ENCODE results near the gene ZPLD1.

The ZPLD1 gene

GRCh38 chr3:102478160-102478559 is 43.3 kb downstream of the ZPLD1 start:
- H3K36me3 ChIP-seq (ENCODE audit: insufficient read depth, low read length) = no peaks in the 10 kb centered on the region
- no peaks in the 10 kb centered on the region for H3K9me3 ChIP-seq (ENCODE audit: low read length)
- H3K27ac ChIP-seq (ENCODE audit: low read depth, low read length, poor library complexity, severe bottlenecking) = no peak overlapping the region
- no peak overlapping the region for H3K9ac ChIP-seq (ENCODE audit: low read length)
- H3K4me1 ChIP-seq (ENCODE audit: insufficient read depth, low read length, severe bottlenecking) = no peaks in the 10 kb centered on the region
- TF ChIP-seq EZH2 (IDR thresholded peaks at IDR 0.05; ENCODE audit: borderline replicate concordance, low read length) = no peak
- TF ChIP-seq, protein P1, sequence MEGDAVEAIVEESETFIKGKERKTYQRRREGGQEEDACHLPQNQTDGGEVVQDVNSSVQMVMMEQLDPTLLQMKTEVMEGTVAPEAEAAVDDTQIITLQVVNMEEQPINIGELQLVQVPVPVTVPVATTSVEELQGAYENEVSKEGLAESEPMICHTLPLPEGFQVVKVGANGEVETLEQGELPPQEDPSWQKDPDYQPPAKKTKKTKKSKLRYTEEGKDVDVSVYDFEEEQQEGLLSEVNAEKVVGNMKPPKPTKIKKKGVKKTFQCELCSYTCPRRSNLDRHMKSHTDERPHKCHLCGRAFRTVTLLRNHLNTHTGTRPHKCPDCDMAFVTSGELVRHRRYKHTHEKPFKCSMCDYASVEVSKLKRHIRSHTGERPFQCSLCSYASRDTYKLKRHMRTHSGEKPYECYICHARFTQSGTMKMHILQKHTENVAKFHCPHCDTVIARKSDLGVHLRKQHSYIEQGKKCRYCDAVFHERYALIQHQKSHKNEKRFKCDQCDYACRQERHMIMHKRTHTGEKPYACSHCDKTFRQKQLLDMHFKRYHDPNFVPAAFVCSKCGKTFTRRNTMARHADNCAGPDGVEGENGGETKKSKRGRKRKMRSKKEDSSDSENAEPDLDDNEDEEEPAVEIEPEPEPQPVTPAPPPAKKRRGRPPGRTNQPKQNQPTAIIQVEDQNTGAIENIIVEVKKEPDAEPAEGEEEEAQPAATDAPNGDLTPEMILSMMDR (IDR thresholded peaks at IDR 0.05; ENCODE audit: low read length) = no peak
- no peak overlapping the region for H2AFZ ChIP-seq (ENCODE audit: low read length)
- no peaks in the 10 kb centered on the region for H4K20me1 ChIP-seq (ENCODE audit: insufficient read depth, low read length)
- no peak overlapping the region for H3K4me2 ChIP-seq (ENCODE audit: low read length)
- no peaks in the 10 kb centered on the region; the same call in 1 of the 2 replicates for H3F3A ChIP-seq (ENCODE audit: insufficient read depth, low read length)
- no peaks in the 10 kb centered on the region for H3K79me2 ChIP-seq (ENCODE audit: insufficient read depth, low read length)
- H3K4me3 ChIP-seq (ENCODE audit: low read depth, low read length, poor library complexity, severe bottlenecking) = no peak overlapping the region
- H3K27me3 ChIP-seq (ENCODE audit: insufficient read depth, low read length) = no peaks in the 10 kb centered on the region
- no peaks in the 10 kb centered on the region for H3K9me2 ChIP-seq (ENCODE audit: low read depth, low read length)

- Histone ChIP-seq H3K9me2 (ENCODE audit: low read depth, low read length) (no peaks in the 10 kb centered on the region), H2AFZ (ENCODE audit: low read length) (no peak overlapping the region), H3K4me1 (ENCODE audit: insufficient read depth, low read length, severe bottlenecking) (no peaks in the 10 kb centered on the region), H3K4me2 (ENCODE audit: low read length) (no peak overlapping the region), H3K79me2 (ENCODE audit: insufficient read depth, low read length) (no peaks in the 10 kb centered on the region), H4K20me1 (ENCODE audit: insufficient read depth, low read length) (no peaks in the 10 kb centered on the region), H3K9ac (ENCODE audit: low read length) (no peak overlapping the region), H3K9me3 (ENCODE audit: low read length) (no peaks in the 10 kb centered on the region), H3K27me3 (ENCODE audit: insufficient read depth, low read length) (no peaks in the 10 kb centered on the region), H3K36me3 (ENCODE audit: insufficient read depth, low read length) (no peaks in the 10 kb centered on the region), H3K27ac (ENCODE audit: low read depth, low read length, poor library complexity, severe bottlenecking) (no peak overlapping the region), H3F3A (ENCODE audit: insufficient read depth, low read length) (no peaks in the 10 kb centered on the region; the same call in 1 of the 2 replicates), H3K4me3 (ENCODE audit: low read depth, low read length, poor library complexity, severe bottlenecking) (no peak overlapping the region)
- TF ChIP-seq EZH2 (IDR thresholded peaks at IDR 0.05; ENCODE audit: borderline replicate concordance, low read length) = no peak
- TF ChIP-seq, protein P1 (IDR thresholded peaks at IDR 0.05; ENCODE audit: low read length) = no peak
Observed at GRCh38 chr3:102480139-102480538, 45.3 kb downstream of the ZPLD1 start.

GRCh38 chr3:102481050-102481449 is 46.2 kb downstream of the ZPLD1 start:
- Histone ChIP-seq H3K27me3 (ENCODE audit: insufficient read depth, low read length) (no peaks in the 10 kb centered on the region), H3K79me2 (ENCODE audit: insufficient read depth, low read length) (no peaks in the 10 kb centered on the region), H2AFZ (ENCODE audit: low read length) (no peak overlapping the region), H3K36me3 (ENCODE audit: insufficient read depth, low read length) (no peaks in the 10 kb centered on the region), H4K20me1 (ENCODE audit: insufficient read depth, low read length) (no peaks in the 10 kb centered on the region), H3K9me2 (ENCODE audit: low read depth, low read length) (no peaks in the 10 kb centered on the region), H3F3A (ENCODE audit: insufficient read depth, low read length) (no peaks in the 10 kb centered on the region; the same call in 1 of the 2 replicates), H3K4me3 (ENCODE audit: low read depth, low read length, poor library complexity, severe bottlenecking) (no peak overlapping the region), H3K4me1 (ENCODE audit: insufficient read depth, low read length, severe bottlenecking) (no peaks in the 10 kb centered on the region), H3K9me3 (ENCODE audit: low read length) (no peaks in the 10 kb centered on the region), H3K27ac (ENCODE audit: low read depth, low read length, poor library complexity, severe bottlenecking) (no peak overlapping the region), H3K4me2 (ENCODE audit: low read length) (no peak overlapping the region), H3K9ac (ENCODE audit: low read length) (no peak overlapping the region)
- TF ChIP-seq EZH2 (IDR thresholded peaks at IDR 0.05; ENCODE audit: borderline replicate concordance, low read length) = no peak
- TF ChIP-seq, protein P1 (IDR thresholded peaks at IDR 0.05; ENCODE audit: low read length) = no peak

All from OCI-LY1 (cell line).